HG02885 (cell line): Measurements from ENCODE around the gene DCHS2.

Experiments
- ATAC-seq: cut with Tn5 transposase; IDR thresholded peaks from one replicate; pipeline ENCODE4 v1.9.1; 2021; ENCODE audit warnings: mild to moderate bottlenecking; ENCODE audit not compliant: unreplicated experiment, poor library complexity

Gene DCHS2

DNA sequence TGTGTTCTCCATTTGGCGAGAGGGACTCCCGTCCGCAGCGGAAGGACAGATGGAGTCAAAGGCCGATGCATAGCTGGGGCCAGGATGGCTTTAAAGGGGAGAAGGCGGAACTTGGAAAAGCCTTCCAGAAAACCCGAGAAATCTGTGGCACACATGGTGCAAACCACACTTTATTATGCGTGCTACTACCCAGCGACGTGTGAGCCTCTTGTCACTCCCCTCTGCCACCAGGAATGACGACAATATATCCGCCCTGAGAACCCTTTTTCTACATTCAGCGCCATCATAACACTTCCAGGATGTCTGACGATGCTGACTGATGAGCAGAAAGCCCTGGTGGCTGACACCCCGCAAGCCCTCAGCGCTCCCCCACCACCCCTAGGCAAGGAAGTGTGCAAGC is 689 bp upstream of the DCHS2 start:
- ATAC-seq, result no peak

DNA sequence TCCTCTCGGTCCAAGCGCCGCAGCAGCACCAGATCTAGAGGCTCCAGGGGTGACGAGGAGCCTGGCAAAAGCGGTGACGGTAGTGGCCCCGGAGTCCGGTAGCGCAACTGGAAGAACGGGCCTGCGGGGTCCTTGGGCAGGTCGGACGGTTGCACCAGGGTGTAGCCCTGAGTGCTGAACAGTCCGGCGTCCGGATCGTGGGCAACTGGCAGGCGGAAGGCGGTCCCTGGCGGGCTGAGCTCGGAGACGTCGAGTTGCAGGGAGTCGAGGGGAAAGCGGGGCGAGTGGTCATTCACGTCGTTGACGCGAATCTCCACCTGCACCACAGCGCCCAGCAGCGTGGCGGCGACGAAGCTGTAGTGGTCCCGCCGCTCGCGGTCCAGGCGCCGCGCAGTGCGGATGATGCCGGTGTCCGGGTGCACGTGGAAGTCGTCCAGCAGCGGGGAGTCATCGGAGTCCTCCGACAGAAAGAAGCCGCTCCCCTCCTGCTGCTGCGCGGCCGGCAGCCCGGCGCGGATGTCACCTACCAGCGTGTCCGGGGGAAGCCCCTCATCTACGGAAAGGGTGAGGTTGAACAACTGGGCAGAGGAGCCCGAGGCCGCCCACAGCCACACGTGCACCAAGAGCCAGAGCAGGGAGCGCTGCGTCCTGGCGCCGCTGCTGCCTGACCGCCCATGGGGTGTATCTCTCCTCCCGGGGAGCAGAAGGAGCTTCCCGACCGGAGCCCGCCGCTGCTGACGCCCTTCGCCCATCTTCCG is 837 bp downstream of the DCHS2 start:
- peak; percentile 70 for ATAC-seq

DNA sequence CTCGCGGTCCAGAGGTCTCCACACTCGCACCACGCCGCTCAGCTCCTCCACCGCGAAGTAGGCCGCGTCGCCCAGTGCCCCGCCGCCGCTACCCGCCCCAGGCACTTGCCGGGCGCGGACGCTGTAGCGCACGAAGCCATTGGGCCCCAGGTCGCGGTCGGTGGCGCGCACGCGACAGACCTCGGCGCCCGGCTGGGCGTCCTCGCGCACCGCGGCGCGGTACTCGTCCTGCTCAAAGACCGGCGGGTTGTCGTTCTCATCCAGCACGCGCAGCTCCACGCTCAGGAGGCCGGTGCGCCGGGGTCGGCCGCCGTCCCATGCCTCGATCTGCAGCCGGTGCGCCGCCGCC is 1.4 kb downstream of the DCHS2 start:
- no peak for ATAC-seq

DNA sequence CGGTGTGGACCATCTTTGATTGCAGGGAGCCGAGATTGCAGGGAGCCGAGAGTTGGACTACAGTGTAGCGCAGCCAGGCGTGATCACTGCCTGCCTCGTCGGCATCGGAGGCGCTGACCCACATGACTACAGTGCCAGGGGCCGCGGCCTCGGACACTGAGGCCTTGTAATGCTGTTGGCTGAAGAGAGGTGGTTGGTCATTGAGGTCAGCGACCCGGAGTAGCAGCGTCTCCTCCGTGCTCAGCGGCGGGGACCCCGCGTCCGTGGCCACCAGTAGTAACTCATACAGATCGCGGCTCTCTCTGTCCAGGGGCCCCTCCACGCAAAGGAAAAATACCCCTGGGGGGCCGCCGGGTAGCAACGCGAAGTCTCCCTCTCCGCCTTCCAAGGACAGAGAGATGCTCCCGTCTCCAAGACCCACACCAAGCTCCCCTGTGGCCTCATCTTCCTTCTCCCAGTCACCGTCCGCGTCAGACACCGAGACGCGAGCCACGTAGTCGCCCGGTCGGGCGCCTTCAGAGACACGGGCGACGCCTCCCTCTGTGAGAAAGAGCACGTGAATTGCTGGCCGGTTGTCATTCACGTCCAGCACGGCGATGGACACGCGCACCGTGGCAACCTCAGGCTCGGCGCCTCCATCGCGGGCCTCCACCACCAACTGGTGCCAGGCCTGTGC is 1.9 kb downstream of the DCHS2 start:
- no peak for ATAC-seq

DNA sequence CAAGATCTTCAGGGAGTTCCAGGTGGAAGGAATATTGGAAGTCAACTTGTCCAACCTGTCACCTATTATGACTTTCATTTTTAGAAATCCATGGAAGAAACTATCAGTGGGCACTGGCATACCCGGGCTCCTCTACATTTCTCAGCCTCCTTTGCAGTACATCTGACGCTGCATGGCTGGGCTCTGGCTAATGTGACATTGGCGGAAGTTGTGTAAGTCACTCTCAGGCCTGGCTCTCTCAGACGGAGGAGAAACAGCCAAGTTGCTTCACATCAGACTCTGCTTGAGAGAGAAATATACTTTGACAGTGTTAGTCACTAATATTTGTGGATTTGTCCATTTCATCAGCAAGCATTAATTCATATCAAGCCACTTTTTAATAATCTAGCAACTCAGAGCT is 4.5 kb downstream of the DCHS2 start:
- ATAC-seq, result no peak

DNA sequence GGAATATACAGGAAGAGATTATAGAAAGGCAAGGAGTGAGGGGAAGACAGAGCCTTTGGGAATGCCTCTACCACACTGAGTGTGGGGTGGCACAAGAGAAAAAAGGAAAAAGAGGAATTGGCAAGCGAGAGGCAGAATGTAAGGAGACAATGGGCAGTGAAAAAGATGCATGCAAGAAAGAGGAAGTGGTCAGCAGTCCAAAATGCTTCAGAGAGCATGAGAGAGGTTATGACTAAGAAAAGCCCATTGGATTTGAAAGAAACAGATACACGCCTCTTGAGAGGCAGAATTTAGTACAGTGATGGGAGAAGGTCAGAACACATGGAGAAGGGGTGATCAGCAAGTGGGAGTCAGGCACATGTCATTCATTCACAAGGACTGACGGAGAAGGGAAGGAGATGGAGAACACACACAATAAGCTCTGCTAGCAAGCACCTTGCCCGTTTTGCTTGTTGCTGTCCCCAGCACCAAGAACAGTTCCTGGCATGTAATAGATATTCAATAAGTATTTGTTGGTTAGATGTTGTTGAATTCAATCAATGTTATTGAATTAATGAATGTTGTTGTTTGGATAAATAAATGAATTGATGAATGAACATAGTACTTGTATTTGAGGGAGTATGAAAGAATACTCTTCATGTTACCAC is 6.3 kb downstream of the DCHS2 start:
- ATAC-seq, result peak; percentile 99

DNA sequence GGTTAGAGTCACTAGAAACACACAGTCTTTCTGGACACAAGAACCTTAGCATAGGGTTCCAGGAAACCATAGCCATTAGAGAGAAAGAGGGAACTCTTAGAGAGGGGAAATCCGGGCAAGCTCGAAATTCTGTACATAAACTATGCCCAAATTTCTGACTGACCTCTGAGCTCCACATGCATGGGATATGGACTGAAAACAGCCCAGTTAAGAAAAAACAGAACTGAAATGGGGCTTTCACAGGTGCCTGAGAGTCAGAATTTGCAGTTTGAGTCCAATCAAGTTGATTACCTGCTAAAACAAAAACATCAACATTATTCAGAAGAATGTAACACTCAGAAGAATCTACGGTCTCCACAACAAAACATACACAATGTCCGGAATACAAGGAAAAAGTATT is 13.1 kb downstream of the DCHS2 start:
- ATAC-seq, result peak; percentile 32

DNA sequence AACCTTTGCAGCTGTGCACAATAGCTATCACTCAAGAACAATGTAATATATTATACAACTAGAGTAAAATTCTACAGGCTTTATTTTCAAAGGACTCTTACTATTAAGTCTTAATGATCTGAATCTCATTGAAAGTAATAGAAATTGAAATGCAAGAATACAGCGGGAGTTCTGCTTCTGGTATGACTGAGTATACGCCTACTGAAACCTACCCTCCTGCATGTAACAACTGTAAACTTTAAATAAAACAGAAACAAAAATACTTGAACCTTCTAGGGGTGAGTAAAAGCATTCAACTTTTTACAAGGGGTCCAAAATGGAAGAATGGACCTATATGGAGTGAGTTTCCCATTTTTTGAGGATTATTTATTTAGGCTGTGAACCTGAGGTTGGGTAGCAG is 13.5 kb downstream of the DCHS2 start:
- ATAC-seq, result peak; percentile 85

DNA sequence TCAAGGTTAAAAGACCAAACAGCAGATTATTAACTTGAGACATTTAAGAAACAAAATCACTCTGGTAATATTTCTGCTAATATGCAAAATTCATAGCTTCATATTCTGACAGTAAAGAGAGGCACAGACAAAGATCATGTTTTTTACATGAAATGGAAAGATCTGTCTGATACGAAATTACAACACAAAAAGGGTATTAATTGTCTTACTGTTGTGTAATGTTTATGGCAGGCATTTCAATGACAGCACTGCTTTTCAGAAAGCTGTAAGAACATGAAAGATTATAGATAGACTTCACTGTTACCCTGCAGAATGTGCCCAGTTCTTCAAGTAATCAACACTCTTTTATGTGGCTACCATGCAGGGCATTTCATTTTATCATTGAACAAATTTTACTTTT is 15.4 kb downstream of the DCHS2 start:
- ATAC-seq, result no peak

DNA sequence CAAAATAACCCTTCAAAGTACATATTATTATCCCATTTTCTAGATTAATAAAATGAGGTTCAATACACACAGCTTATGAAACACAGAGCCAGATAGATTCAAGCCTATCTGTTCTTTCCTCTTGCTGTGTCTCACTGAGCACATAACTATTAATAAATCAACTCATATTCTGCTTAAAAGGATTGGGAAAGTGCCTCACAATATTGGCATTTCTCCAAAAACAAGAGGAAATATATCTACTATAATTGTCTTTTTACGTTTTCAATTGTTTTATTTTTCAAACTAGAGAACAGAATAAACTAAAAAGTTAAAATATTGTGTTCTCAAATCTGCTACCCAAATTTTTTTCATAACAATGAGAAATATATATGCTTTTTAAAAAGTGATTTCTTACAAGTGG is 15.8 kb downstream of the DCHS2 start:
- ATAC-seq, result no peak

DNA sequence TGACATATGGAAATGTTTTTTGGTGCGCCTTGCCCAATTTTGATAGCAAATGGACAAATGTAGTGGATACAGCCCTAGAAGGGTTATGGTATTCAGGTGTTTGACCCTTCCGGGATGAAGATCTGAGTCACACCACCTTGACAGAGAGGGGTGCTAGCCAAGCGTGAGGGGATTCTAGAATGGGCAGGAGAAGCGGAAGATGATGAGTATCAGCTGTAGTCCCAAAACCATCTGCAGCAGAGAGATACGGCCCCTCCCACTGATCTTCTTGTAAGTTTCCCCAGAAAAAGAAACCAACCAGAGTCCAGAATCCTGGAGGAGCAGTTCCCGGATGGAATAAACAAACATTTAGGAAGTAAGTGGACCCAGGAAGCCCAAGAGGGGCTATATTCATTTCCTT is 18.1 kb downstream of the DCHS2 start:
- no peak for ATAC-seq

DNA sequence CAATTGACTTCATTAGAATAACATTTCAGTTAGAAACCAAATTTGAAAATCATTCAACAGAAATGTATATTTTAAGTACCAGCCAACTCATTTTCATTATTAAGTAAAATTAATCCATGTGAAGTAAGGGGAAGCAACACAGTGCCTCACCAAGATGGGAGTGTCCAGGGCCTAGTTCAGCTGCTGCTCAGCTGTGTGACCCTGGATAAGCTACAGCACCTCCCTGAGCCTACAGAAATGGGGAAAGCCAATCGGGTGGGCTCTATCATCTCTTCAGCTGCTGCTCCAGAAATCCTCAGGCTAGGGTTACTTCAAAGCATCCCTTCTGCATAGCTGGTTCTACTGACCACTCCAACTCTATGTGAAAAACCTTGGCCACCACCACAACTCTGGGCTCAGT is 18.7 kb downstream of the DCHS2 start:
- no peak for ATAC-seq

DNA sequence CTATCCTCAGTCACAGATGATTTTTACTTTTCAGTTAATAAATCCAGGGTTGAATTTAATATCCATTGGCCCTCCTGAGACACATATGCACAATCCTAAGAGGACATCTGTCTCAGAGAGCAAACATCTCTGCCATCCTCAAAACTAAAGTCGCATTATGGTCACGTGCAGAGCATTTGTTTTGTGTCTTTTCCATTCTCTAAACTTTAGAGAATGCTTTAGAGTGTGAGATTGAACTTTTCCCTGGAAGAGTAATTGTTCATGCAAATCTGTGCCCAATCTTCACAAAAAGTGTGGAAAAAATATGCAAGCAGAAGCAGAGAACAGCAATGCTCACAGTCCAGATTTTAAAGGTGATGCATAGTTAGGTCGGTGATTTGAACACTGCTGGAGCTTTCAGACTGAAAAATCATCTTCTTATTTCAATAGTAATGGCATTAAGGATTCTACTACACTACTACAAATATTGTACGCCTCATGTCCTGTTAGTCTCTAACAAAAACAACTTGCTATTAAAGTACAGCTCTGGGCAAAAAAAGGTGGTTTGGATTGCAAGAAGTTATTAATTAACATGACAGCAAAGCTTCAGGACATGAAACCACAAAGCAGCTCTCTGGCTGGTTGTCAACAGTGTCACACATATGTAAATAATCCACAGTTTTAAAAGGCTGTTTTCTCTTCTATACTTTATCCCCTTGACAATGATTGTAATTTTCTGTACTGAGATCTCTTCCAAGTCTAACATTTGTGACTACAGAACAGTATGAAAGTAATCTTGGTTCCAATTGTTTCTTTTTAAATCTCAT is 19.9 kb downstream of the DCHS2 start:
- no peak for ATAC-seq

DNA sequence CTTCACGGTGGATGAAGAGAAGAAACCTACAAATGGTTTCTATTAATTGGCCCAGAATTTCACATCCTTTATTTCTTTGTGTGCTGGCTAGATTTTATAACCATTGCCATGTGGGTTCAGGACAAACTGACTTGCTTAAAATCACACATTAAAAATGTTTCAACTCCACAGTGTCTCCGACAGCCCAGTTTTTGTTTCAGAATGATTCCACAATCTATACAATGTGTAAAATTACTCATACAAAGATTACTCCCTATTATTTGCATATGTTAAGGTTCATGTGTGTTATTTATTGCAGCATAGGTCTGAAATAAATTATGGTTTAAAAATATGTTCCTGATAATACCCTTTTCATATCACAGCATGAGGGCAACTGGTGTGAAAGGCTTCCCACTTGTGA is 20.6 kb downstream of the DCHS2 start:
- ATAC-seq, result peak; percentile 85

DNA sequence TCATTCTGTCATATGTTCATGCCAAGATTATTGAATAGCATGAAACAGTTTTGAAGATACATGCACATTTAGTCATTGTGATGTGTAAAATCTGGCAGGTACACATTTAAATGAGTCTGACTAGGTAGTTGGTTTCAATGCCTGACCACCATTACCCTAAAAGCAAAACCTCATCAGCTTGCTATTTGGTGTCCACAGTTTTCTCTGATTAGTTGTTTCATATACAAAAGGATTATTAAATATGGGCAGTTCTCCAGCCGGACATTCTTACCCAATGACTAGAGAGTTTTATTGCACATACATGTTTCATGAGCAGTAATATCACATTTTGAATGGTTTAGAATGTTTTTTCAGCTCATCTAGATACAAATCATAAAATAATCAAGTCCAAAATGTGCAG is 23.7 kb downstream of the DCHS2 start:
- ATAC-seq, result no peak

DNA sequence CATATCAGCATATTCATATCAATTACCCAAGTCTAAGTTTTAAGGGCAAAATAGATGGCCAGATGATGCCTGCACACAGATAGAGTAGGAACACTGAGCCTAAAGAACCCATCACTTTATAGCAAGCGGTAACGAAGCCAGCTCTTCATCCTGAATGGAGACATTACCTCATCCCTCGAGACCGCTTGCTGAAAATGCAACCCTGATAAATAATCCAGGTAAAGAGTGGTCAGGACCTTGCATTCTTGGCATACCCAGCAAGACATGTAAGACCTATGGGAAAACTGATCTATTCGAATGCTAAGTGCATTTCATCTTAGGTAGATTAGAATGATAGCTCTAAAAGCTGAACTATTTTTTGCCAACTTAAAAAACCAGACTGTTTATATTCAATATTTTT is 25.3 kb downstream of the DCHS2 start:
- ATAC-seq, result no peak

DNA sequence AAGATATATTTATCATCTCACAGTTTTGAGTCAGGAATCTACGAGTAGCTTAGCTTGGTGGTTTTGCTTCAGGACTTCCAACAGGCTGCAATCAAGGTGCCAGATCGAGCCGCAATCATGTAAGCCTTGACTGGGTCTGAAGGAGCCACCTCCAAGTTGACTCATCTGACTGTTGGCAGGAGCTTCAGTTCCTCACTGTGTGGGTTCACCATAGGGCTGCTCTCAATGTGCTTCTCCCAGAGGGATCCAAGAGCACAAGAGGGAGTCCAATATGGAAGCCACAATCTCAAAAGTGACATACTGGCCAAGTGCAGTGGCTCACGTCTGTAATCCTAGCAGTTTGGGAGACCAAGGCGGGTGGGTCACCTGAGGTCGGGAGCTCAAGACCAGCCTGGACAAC is 26.5 kb downstream of the DCHS2 start:
- ATAC-seq, result no peak

DNA sequence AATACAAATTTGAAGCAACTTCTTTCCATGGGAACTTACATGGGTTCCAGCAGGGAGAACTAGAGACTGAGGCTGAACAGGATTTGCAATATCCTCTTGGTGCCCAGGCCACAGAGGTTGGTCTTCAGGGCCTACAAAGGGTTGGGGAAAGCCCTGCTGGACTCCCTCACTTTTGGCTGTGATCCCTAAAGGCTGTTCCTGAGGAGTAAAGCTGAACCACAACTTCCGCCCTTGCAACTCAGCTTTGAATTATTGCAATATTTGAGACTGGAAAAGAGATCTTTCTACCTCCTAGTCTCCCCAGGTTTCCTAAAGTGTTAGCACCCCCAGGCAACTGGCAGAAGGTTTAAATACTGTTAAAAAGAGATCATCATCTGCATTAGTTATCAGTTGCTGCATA is 26.9 kb downstream of the DCHS2 start:
- ATAC-seq, result no peak

DNA sequence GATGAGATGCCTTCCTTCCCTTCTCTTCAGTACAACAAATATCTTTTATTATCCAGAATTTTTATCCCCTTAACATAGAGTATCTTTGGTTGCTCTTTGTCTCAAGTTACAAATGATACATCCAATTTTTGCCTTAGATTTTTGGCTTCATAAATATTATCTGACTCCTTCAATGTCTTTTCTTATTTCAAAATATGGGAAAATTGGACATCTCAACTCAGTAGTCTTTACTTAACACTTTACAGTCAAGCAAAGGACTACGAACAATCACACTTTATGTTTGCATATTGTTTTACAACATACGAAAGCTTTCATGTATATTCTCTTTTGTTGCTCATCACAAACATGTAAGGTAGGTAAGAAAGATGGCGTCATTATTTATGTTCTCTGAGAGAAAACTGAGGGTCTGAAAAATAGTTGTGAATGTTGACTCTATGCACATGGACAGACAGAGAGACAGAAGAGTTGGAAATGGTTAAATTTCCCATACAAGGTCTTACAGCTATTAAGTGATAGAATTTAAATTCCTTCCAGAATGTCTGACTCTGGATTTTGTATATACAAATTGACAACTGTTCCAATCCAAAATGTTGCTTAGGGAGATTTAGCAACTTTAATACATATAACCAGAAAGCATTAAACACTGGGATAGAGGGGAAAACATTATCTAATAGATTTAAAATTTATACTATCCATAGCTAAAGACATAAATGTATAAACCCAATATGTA is 29.4 kb downstream of the DCHS2 start:
- no peak for ATAC-seq

DNA sequence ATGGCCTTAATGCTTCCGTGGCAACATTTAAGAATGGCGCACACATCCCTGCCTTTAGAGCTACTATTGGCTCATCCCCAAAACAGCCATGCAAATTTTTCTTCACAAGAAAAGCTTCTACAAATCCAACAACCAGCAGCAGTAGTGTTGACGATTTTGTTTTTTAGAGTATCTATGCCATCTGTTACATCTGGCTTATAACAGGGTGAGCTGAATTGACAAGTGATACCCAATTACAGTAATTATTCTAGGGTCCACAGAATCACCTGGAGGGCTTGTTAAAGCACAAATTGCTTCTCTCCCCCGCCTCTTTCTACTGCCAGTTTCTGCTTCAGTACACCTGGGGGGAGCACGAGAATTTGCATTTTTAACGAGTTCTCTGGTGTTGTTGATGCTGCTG is 34.1 kb downstream of the DCHS2 start:
- ATAC-seq, result no peak
